Right renal cortex interstitium (tissue), 3 donors: ENCODE data around the gene PRTN3. TPM values are rescaled to one million over a fixed set of nuclear protein-coding genes. Genes with fewer than 3 reads are reported as not detected.

Source experiments
- DNase-seq, 3 donors: peaks; one replicate each; pipeline ENCODE4 v3.0.0-alpha.2; 2013; ENCODE audit warnings: low read depth in 3 of 3, low spot score in 2 of 3
- polyA plus RNA-seq, 3 donors: library from polyadenylated mRNA; unstranded; fragments of 120-200 nt; gene quantifications; one replicate each; pipeline ENCODE4 v1.2.1, GENCODE V29; 2013; ENCODE audit not compliant: insufficient read length in 3 of 3

PRTN3 gene
- polyA plus RNA-seq, 3 donors, result 0.32 to 1.6 (median 0.78) TPM

DNA sequence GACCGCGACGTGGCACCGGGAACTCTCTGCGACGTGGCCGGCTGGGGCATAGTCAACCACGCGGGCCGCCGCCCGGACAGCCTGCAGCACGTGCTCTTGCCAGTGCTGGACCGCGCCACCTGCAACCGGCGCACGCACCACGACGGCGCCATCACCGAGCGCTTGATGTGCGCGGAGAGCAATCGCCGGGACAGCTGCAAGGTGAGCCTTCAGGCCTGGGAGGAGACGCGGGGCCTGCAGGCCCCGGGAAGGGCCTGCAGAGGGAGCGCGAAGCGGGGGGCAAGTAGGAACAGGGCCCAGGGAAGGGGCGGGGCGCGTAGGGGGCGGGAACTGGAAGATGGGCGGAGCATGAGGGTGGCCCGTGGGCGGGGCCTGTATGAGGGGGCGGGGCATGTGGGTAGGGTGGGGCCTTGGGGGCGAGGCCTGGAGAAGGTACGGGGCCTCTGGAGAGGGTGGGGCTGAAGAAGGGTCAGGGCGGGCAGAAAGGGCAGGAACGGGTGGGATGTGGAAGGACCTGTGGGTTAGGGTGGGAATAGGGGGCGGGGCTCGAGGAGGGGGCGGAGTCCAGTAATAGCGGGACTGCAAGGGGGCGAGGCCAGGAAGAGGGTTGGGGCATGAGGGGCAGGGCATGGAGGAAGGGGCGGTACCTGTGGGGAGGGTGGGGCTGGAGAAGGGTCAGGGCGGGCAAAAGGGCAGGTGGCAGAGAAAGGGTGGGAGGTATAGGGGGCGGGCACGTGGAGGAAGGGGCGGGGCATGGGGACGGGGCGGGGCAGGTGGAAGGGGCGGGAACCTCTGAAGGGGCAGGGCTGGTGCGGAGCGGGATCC lies 21.2 kb downstream of the PRTN3 start:
- DNase-seq, result no peak

DNA sequence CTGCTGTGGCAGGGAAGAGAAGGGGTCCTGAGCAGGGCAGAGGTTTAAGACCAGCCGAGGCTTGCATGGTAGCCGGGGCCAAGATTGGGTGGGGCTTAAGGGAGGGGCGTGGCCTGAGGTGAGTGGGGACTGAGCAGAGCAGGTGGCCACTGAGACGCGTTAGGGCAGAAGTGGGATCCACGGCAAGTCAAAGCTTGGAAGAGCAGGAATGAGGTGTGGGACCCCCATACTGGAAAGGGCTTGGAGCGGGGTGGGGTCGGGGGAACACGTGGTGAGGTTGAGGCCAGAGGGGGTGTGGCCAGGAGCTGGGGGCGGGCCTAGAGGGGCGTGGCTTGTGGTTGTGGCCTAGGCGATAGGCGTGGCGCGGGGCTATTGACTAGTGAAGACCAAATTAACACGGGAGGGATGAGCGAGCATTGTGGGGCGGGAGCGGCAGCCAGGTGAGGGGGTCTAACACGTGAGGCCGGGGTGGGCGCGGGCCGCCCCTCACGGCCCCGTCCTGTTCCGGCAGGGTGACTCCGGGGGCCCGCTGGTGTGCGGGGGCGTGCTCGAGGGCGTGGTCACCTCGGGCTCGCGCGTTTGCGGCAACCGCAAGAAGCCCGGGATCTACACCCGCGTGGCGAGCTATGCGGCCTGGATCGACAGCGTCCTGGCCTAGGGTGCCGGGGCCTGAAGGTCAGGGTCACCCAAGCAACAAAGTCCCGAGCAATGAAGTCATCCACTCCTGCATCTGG lies 21.9 kb downstream of the PRTN3 start:
- no peak for DNase-seq

DNA sequence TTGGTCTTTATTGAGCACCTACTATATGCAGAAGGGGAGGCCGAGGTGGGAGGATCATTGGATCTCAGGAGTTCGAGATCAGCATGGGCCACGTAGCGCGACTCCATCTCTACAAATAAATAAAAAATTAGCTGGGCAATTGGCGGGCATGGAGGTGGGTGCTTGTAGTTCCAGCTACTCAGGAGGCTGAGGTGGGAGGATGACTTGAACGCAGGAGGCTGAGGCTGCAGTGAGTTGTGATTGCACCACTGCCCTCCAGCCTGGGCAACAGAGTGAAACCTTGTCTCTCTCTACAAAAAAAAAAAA lies 22.5 kb downstream of the PRTN3 start:
- DNase-seq, result no peak

DNA sequence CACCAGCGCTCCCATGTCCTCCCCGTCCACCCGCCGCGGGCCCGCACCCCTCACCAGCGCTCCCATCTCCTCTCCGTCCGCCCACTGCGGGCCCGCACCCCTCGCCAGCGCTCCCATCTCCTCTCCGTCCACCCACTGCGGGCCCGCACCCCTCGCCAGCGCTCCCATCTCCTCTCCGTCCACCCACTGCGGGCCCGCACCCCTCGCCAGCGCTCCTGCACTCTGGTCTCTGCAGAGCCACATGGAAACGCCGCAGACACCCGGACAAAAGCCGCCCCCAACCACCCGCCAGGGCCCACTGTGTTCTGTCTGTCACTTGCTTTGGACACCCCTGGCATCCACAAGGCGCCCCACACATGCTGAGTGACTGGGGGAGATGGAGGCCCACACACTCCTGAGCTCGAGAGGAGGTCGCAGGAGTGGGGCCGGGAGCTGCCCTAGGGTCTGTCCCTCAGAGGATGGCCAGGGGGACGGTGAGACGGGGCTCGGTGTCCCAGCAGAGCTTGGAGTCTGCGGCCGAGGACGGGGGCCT lies 26.0 kb downstream of the PRTN3 start:
- DNase-seq, result no peak

DNA sequence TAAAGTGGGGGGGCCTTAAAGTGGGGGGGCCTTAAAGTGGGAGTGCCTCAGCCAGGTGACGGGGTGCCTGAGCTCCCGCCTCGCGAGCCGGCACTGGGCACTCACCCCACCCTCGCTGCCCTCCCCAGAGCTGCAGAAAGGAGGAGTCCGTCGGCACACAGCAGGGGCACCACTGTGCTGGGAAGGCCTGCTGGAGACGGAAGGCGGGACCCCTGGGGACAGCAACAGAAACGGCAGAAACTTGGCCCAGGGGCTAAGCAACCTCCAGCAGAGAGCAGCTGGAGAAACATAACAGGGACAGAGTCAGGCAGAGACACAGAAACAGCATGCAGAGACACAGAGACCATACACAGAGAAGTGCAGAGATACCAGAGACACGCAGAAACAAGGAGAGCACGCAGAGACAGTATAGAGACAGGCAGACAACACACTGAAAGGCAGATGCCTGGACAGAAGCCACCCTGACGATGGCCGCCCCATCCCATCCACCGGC lies 26.5 kb downstream of the PRTN3 start:
- no peak for DNase-seq

DNA sequence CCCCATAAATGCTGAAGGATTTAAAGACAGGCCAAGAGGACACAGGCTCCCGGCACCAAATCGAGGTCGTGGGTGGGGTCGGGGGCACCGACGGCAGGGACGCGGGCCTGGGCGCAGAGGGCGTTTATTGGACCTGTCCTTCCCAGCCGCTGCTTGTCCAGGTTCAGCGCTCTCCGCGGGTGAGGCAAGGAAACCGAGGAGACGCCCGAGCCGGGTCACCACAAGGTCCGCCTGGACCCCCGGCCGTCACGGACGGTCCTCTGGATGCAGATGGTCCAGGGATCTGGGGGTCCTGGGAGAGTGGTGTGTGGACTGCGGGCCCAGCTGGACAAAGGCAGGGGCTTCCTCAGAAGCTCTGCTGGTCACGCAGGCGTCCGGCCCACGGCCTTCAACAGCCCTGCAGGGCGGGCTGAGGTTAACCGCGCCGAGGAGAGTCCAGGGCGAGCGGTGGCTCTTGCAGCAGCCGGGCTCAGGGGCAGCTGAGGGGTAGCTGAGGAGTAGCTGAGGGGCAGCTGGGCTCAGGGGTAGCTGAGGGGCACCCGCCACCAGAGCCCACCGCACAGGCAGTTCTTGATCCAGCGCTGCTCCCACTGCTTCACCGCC lies 27.2 kb downstream of the PRTN3 start:
- no peak for DNase-seq

DNA sequence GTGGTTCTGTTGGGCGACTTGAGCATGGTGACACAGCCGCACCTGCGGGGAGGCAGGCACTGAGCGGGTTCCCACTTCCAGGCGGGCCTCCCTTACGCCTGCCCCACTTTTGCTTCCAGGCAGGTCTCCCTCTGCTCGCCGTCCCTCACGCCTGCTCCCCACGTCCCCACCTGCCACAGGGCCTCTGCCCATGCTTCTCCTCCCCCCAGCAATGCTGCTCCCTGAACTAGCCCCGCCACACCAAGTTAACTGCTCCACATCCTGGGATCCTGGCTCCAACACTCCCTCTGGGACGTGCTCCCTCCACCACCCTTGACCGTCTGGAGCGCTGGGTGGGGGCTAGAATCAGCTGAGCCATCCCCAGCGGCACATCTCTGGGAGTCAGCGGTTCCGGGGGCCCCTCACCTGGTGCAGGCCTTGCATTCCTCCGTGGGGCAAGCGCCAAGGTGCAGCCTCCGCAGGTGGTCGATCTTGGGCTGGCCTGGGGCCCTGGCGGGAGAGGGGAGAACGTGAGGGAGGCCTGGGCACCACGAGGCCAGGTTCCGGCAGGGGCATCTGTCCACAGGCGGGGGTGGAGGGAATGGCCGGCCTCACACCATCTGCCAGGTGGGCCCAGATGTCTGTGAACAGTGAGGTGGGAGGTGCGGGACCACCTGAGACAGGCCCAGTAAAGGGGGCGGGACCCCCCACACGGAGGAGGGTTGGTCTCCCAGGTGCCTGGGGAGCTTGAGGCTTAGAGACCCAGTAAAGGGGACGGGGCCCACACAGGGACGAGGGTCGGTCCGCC lies 27.9 kb downstream of the PRTN3 start:
- no peak for DNase-seq

DNA sequence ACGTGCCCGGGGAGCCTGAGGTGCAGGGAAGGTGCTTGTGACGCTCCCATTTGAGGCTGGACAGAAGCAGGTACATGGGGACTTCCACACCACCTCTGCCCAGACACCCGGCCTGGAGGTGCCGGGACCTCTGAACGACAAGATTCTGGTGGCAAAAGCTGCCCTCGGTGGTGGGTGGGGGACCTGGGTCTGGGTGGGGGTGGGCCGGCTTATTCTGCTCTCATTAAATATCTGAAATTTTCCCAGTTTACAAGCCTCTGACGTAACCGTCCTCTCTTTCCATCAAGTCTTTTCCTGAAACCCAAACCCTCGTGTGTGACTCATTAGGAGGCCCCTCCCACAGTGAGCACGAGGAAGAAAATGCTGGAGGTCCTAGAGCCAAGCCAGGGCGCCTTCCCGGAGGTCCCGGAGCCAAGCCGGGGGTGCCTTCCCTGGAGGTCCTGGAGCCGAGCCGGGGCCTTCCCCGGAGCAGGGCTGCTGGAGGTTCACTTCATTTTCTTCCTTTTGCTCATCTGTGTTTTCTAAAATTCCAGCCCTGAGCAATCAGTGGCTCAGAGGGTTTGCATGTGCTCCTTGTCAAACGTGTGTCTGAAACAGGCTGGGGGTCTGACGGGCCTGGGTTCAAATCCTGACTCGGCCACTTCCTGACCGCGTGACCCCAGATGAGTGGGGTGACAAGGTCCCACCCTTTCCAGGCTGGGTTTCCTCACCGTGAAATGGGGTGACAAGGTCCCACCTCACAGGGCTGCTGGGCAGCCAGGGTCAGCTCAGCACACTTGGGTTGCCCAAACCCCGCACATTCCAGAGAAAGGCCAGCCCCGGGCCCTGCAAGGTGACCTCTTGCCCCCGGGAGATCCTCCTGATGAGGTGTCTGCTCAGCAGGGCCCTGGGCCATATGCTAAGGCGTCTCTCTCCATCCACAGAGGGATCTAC lies 28.7 kb downstream of the PRTN3 start:
- DNase-seq, result no peak

DNA sequence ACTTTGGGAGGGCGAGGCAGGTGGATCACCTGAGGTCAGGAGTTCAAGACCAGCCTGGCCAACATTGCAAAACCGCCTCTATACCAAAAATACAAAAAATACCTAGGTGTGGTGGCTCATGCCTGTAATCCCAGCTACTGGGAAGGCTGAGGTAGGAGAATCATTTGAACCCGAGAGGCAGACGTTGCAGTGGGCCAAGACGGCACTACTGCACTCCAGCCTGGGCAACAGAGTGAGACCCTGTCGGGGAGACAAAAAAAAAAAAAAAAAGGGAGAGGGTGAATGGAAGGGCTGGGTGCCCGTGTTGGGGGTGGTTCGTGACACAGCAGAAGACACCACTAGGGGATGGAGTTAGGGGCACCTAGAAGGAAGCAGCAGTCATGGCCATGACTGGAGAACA lies 29.5 kb downstream of the PRTN3 start:
- DNase-seq, result no peak

DNA sequence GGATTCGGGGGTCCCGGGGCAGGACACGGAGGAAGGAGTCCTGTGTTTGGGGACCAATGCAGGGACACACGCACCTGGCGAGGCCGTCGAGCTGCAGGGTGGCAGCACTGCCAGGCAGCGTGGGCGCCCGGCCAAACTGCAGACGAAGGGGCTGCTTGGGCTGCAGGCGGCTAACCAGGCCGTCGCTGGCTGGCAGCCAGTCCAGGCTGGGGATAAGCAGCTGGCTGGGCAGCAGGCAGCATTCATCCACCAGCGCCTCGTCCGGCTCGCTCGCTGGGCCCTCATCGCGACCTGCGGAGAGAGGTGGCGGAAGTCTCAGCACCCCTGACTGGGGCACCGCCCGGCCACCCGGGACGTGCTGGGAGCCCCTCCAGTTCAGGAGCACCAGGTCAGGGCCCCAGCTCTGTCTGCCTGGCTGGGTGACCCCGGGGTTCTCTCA lies 30.2 kb downstream of the PRTN3 start:
- DNase-seq, result no peak

DNA sequence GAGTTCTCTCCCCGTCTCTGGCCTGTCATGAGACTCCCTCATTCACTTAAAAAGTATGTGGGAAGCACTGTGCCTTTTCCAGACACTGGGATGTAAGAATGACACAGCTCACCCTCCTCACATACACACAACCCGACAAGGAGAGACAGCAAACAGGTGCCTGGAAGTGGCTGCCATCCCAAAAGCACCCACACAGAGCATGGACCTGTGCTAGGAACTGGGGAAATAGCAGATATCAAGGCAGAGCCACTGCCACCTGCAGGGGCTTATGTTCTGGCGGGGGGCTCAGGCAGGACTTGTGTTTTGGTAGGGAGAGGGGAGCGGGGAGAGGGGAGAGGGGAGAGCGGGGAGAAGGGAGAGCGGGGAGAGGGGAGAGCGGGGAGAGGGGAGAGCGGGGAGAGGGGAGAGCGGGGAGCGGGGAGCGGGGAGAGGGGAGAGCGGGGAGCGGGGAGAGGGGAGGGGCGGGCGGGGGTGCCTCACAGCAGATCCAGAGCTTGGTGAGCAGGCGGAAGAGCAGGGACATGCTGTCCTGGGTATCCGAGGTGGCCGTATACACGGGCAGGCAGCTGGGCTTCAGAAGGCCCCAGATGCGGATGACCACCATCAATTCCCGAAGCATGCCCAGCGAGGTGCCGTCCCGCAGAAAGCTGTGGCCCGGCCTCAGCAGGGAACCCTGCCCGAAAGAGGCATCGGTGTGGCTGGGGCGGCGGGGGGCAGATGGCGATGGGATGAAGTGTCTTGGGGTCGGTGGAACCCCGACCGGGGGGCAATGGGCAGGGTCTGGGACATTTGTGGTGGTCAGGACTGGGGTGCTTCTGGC lies 30.9 kb downstream of the PRTN3 start:
- no peak for DNase-seq

DNA sequence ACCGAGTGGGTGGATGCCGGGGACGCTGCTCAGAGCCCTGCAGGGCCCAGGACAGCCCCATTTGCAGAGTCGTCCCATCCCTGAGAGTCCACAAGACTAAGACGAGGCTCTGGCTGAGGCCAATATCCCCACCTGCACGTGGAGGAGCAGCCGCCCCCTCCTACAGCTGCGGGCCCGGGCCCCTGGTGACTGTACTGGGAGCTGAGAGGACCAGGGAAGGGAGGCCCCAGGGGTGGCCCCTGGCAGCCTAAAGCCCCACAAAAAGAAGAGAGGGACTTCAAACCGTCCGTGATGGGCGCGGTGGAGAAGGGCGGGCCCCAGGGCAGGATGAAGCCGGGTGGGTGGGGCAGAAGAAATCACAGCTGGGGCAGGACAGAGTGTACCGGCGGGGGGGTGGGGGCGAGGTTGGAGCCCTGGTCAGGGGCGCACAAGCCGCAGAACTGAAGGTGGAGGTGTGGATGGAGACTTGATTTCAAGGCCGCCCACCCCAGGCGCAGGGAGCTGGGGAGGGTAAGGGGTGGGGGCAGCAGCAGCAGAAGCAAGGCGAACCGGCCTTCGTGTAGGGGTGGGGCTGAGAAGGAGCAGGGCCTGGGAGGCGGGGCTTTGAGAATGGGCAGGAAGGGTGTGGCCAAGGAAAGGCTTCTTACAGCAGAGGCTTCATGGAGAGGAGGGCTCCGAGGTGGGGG lies 31.6 kb downstream of the PRTN3 start:
- no peak for DNase-seq

DNA sequence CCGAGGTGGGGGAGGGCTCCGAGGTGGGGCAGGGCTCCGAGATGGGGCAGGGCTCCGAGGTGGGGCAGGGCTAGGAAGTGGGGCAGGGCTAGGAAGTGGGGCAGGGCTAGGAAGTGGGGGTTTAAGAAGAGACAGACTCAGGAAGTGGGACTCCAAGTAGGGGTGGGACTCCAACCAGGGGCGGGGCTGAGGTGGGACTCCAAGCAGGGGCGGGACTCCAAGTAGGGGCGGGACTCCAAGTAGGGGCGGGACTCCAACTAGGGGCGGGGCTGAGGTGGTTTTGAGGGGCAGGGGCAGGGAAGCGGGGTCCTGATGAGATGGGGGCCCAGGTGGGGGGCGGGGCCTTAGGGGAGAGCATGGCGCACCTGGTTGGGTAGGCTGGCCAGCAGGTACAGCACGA lies 32.3 kb downstream of the PRTN3 start:
- no peak for DNase-seq

DNA sequence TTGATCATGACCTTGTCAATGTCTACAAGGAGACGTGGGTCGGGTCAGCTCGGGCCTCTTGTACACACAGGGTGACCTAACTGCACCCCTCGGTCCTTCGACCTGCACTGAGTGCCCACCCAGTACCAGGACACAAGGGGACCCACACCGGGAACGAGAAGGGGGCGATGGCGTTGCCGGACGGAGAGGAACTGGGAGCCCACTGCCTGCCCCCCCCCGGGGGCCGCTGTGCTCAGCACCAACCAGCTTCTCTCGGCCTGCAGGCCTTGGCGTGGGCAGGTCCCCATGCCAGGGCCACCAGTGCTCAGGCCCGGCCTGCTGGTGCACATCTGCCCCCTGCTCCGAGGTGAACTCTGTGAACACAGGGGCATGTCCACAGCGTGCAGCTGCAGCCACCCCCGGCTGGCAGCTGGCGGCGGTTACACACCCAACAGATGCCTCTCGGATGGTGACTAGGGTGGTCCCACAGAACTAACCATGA lies 32.8 kb downstream of the PRTN3 start:
- DNase-seq, result no peak

DNA sequence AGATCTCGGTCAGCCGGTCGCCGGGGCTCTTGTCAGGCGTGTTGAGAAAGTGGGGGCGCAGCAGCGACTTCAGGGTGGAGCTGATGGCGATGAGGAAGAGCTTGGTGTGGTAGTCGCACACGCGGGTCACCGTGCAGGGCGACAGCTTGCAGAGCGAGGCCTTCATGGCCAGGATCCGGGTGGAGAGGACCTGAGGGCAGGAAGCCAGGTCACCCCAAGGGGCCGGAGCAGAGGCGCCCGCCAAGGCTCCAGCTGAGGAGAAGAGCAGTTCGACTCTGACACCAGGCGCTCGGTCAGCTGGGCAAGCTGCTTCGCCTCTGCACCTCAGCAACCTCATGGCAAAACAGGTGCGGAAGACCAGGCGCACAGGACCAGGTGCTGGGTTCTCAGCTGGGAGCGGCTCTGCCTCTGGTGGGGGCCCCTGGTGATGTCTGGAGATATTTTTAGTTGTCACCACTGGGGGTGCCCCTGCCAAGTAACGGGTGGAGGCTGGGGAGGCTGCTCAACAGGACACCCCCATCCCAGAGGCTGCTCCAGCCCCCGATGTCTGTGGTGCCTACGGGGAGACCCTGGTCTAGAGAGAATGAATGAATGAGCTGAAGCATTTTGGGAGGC lies 34.6 kb downstream of the PRTN3 start:
- DNase-seq, result no peak

DNA sequence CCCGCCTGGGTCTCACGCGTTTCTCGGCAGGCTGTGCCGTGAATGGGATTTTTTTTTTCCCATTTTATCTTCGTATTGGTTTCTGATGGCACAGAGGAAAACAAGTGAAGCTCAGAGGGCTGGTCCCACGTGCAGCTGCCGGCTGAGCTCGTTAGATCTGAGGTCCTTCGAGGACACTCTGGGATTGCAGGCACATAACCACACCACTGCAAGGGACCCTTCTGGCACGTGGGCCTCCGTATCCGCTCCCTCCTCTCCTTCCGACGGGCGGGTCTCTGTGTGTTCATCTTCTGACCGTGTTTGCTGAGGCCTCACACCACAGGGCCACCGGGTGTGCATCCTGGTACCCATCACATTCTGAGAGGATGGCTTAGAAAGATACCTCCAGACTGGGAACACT lies 35.3 kb downstream of the PRTN3 start:
- no peak for DNase-seq

DNA sequence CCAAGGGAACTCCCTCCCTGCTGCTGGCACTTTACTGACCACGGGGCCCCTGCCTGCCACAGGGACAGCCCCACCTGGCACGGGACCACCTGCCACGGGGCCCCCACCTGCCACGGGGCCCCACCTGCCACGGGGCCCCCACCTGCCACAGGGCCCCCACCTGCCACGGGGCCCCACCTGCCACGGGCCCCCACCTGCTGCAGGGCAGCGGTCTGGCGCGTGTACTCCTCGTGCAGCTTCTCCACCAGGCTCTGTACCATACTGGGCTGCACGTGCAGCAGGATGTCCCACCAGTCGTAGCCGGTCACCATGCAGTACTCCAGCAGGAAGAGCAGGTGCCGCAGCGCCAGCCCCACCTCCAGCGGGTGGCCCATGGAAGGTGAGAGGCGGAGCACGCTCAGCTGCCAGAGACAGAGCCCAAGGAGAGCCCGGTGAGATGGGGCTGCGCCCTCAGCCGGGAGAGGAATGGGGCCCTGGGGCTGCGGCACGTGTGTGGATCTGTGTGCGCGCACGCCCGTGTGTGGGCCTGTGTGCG lies 36.0 kb downstream of the PRTN3 start:
- no peak for DNase-seq
